Measurements from ENCODE around the gene STX1B.
"Not testable (repeated sequence)": the region's sequence is repeated elsewhere in the genome, so short reads cannot be mapped to it uniquely, and the experiment has no call there.

Gene STX1B

GRCh38 chr16:31010585-31011325 lies at the start of gene STX1B:
TSS of gene STX1B (minus strand) at chr16:31010638. CDS start at chr16:31010396, 242 bp downstream.
- peak; percentile 54 to 63 for DNase-seq

GRCh38 chr16:31055613-31056012 lies 45.2 kb upstream of the STX1B start:
- no peak for DNase-seq

- no peak for DNase-seq
Measured at GRCh38 chr16:31052114-31052513, 41.7 kb upstream of the STX1B start.

- no peak for DNase-seq
Measured at GRCh38 chr16:31050280-31051030, 40.0 kb upstream of the STX1B start.

- DNase-seq: no peak
Measured at GRCh38 chr16:31043898-31044481, 33.6 kb upstream of the STX1B start.

- DNase-seq: no peak
Measured at GRCh38 chr16:31043352-31043751, 32.9 kb upstream of the STX1B start.

GRCh38 chr16:31042866-31043265 lies 32.4 kb upstream of the STX1B start:
- DNase-seq: no peak

GRCh38 chr16:31038993-31039392 lies 28.6 kb upstream of the STX1B start:
- DNase-seq: no peak

- no peak for DNase-seq
Measured at GRCh38 chr16:31036691-31037090, 26.3 kb upstream of the STX1B start.

- peak; percentile 83 to 85 for DNase-seq
Measured at GRCh38 chr16:31033709-31034492, 23.5 kb upstream of the STX1B start.

- DNase-seq: peak; percentile 94 to 97
Measured at GRCh38 chr16:31032736-31033708, 22.6 kb upstream of the STX1B start, which contains the start of gene STX4. TSS of gene STX4 (plus strand) at chr16:31033558. CDS start at chr16:31033806, 248 bp downstream.

GRCh38 chr16:31031276-31031675 lies 20.8 kb upstream of the STX1B start:
- no peak for DNase-seq

- no peak for DNase-seq
Measured at GRCh38 chr16:31029272-31029671, 18.8 kb upstream of the STX1B start.

GRCh38 chr16:31025339-31025738 lies 14.9 kb upstream of the STX1B start:
- DNase-seq: no peak

GRCh38 chr16:31023627-31024226 lies 13.3 kb upstream of the STX1B start:
- DNase-seq: no peak

GRCh38 chr16:31023252-31023602 lies 12.8 kb upstream of the STX1B start:
- DNase-seq: no peak

GRCh38 chr16:31022544-31023251 lies 12.3 kb upstream of the STX1B start:
- DNase-seq: no peak

- no peak for DNase-seq
Measured at GRCh38 chr16:31020536-31020935, 10.1 kb upstream of the STX1B start.

GRCh38 chr16:31017756-31018155 lies 7.3 kb upstream of the STX1B start:
- DNase-seq: not testable (repeated sequence)

- no peak for DNase-seq
Measured at GRCh38 chr16:31016018-31016417, 5.6 kb upstream of the STX1B start.

GRCh38 chr16:31013292-31013691 lies 2.9 kb upstream of the STX1B start:
- not testable (repeated sequence) for DNase-seq

All from stimulated activated CD4-positive, alpha-beta T cell treated with anti-CD3 and anti-CD28 coated beads, Interleukin-4, amount 100 ng/mL, for 4 hours (primary cell).